ENCODE data around the gene RBPJ.

Gene RBPJ

GRCh38 chr4:26351685-26352084, 30.9 kb downstream of the RBPJ start:
- no peak for DNase-seq
- Histone ChIP-seq H3F3A (ENCODE audit: insufficient read depth, low read length) (no peaks in the 10 kb centered on the region), H3K9ac (ENCODE audit: low read length) (no peak overlapping the region), H2AFZ (ENCODE audit: low read length) (no peak overlapping the region), H3K27ac (ENCODE audit: low read length) (no peak overlapping the region), H3K4me3 (ENCODE audit: low read length) (no peak overlapping the region), H3K9me3 (replicated peaks; ENCODE audit: insufficient read depth, low read length) (no peaks in the 10 kb centered on the region), H3K36me3 (replicated peaks; ENCODE audit: insufficient read depth, low read length) (no peaks in the 10 kb centered on the region), H3K9me2 (replicated peaks; ENCODE audit: insufficient read depth, low read length) (no peaks in the 10 kb centered on the region), H3K27me3 (replicated peaks; ENCODE audit: insufficient read depth, low read length) (no peaks in the 10 kb centered on the region), H3K79me2 (ENCODE audit: low read length) (peaks cover 79% of the 10 kb centered on the region), H3K4me1 (ENCODE audit: low read length) (no peaks in the 10 kb centered on the region), H3K4me2 (ENCODE audit: low read depth, low read length) (no peak overlapping the region), H4K20me1 (ENCODE audit: insufficient read depth, low read length) (peaks cover 11% of the 10 kb centered on the region; the same call in 1 of the 2 replicates)
- TF ChIP-seq EZH2phosphoT487 (IDR thresholded peaks at IDR 0.05; ENCODE audit: low read length) (no peak), CTCF (IDR thresholded peaks at IDR 0.05; ENCODE audit: low read length) (no peak), EZH2 (optimal IDR thresholded peaks at IDR 0.05; ENCODE audit: low read depth, low read length) (no peak)

DNA sequence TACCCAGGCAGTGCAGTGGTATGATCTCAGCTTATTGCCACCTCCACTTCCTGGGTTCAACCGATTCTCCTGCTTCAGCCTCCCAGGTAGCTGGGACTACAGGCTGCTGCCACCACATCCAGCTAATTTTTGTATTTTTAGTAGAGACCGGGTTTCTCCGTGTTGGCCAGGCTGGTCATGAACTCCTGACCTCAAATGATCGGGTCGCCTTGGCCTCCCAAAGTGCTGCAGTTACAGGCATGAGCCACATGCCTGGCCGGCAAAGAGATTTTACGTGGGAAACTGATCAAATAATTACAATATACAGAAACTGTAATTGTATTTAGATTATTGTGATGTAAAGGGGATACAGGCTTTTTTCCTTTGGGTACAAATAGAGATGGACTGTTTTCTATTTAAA, 33.7 kb downstream of the RBPJ start:
- no peak for DNase-seq
- Histone ChIP-seq H3K79me2 (ENCODE audit: low read length) (peaks cover 75% of the 10 kb centered on the region), H3K27me3 (replicated peaks; ENCODE audit: insufficient read depth, low read length) (no peaks in the 10 kb centered on the region), H4K20me1 (ENCODE audit: insufficient read depth, low read length) (0 out of 2 replicates have a peak, but pooled peaks cover 2% of the 10 kb centered on the region), H3K27ac (ENCODE audit: low read length) (no peak overlapping the region), H3K9me2 (replicated peaks; ENCODE audit: insufficient read depth, low read length) (no peaks in the 10 kb centered on the region), H3F3A (ENCODE audit: insufficient read depth, low read length) (no peaks in the 10 kb centered on the region), H3K4me3 (ENCODE audit: low read length) (no peak overlapping the region), H3K9ac (ENCODE audit: low read length) (no peak overlapping the region), H3K36me3 (replicated peaks; ENCODE audit: insufficient read depth, low read length) (no peaks in the 10 kb centered on the region), H3K4me1 (ENCODE audit: low read length) (no peaks in the 10 kb centered on the region), H3K4me2 (ENCODE audit: low read depth, low read length) (no peak overlapping the region), H2AFZ (ENCODE audit: low read length) (no peak overlapping the region), H3K9me3 (replicated peaks; ENCODE audit: insufficient read depth, low read length) (no peaks in the 10 kb centered on the region)
- TF ChIP-seq CTCF (IDR thresholded peaks at IDR 0.05; ENCODE audit: low read length) (no peak), EZH2phosphoT487 (IDR thresholded peaks at IDR 0.05; ENCODE audit: low read length) (no peak), EZH2 (optimal IDR thresholded peaks at IDR 0.05; ENCODE audit: low read depth, low read length) (no peak)

DNA sequence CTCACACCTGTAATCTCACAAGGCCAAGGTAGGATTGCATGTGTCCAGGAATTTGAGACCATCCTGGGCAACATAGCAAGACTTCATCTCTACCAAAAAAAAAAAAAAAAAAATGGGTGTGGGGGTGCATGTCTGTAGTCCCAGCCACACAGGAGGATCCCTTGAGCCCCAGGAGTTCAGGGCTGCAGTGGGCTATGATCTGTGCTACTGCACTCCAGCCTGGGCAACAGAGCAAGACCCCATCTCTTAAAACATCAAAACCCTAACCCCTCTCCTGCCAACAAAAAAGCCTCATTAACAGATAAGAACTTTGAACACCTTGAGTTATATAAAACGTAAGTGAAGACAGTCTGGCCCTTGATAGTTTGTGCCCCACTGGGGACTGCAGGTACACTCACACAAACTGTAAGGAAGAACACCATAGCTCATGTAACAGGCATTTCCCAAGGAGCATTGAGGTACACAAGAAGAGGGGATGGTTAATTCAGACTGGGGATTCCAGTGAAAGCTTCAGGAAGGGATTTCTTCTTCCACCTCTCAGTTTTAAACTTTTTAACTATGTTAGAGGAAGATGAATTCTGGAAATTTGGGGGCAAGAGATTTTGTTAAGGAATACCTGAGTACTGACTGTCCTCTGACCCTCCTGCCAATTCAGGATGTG, 34.7 kb downstream of the RBPJ start:
- Histone ChIP-seq H3K4me1 (ENCODE audit: low read length) (no peaks in the 10 kb centered on the region), H3K27me3 (replicated peaks; ENCODE audit: insufficient read depth, low read length) (no peaks in the 10 kb centered on the region), H3K9me2 (replicated peaks; ENCODE audit: insufficient read depth, low read length) (no peaks in the 10 kb centered on the region), H3K79me2 (ENCODE audit: low read length) (peaks cover 73% of the 10 kb centered on the region), H3K27ac (ENCODE audit: low read length) (no peak overlapping the region), H3K4me2 (ENCODE audit: low read depth, low read length) (no peak overlapping the region), H2AFZ (ENCODE audit: low read length) (no peak overlapping the region), H4K20me1 (ENCODE audit: insufficient read depth, low read length) (no peaks in the 10 kb centered on the region), H3K36me3 (replicated peaks; ENCODE audit: insufficient read depth, low read length) (no peaks in the 10 kb centered on the region), H3K9ac (ENCODE audit: low read length) (no peak overlapping the region), H3K4me3 (ENCODE audit: low read length) (no peak overlapping the region), H3F3A (ENCODE audit: insufficient read depth, low read length) (no peaks in the 10 kb centered on the region), H3K9me3 (replicated peaks; ENCODE audit: insufficient read depth, low read length) (no peaks in the 10 kb centered on the region)
- no peak for DNase-seq
- TF ChIP-seq EZH2 (optimal IDR thresholded peaks at IDR 0.05; ENCODE audit: low read depth, low read length) (no peak), CTCF (IDR thresholded peaks at IDR 0.05; ENCODE audit: low read length) (no peak), EZH2phosphoT487 (IDR thresholded peaks at IDR 0.05; ENCODE audit: low read length) (no peak)

Measured in MM.1S (cell line).